Midbrain (tissue), 1 donor: ENCODE measurements around the gene SH3GL1.

Experiments
- DNase-seq: peaks from one replicate; lab custom pipeline; 2025; lab: John Stamatoyannopoulos, UW

Gene SH3GL1

DNA sequence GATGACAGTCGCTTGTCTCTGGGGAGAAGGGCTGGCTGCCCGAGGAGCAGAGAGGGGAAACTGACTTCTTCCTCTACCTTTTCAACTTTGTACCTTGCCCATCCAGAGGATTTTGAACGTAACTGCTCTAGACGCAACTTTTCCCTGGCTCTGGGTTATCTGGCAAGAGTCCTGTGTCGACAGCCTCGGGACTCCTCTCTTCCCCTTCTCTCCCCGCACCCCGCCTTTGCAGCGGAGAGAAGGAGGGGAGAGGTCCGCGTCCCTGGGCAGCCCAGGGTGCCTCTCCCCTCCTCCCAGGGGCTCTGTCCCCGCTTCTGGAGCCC is 574 bp downstream of the SH3GL1 start:
- DNase-seq: peak; percentile 22

DNA sequence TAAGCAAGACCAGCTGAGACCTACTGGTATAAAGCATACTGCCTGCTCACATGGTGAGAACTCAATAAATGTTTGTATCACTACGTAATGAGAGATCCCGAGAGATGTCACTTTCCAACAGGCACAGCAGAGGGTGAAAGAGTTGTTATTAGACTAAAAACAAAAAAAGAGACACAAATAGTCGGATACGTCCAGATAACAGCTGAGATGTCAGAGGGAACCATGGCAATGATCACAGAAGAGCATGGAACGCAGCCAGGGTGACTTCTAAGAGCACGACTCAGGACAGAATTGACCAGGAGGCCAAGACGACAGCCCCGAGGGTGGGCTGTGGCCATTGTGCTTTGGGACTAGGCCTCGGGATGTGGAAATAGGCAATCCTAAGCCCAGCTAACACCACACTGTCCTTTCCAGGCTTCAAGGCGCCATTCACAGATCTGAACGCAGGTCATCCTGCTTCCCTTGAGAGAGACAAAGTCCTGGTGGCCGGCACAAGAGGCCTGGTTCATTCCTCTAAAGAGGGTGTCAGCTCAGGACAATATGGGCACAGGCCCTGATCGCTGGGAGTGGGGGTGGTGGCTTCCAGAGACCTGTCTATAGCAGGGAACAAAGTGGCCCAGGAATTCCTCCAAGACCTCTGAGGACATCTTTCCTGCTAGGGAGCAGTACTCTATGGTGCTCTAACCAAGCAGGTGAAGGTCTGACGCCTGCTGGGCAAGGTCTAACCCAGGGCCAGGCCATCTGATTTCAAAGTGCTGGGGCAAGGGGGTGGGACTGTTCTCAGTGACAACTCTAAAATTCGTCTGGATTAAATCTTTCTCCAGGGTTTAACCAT is 3.2 kb downstream of the SH3GL1 start:
- no peak for DNase-seq

- peak; percentile 14 for DNase-seq
Observed at GRCh38 chr19:4393947-4394590, 6.3 kb downstream of the SH3GL1 start.

- DNase-seq: no peak
Observed at GRCh38 chr19:4391701-4392483, 8.5 kb downstream of the SH3GL1 start.

DNA sequence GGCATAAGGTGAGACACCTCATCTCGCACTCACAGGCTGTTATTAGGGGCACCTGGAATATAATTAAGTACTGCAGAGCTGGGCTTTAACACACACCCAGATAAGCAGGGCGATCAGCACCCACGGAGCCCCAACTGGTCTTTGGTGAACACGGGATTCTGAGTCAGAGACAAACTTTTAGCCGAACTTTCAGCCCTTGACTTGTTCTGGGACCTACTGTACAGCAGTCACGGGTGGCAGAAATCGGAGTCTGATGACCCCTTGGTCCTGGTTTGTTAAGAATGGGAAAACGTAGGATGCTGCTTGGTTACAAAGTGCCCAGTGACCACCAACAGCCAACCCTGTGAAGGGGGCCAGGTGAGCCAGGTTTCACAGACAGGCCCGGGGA is 9.0 kb downstream of the SH3GL1 start:
- DNase-seq: no peak

DNA sequence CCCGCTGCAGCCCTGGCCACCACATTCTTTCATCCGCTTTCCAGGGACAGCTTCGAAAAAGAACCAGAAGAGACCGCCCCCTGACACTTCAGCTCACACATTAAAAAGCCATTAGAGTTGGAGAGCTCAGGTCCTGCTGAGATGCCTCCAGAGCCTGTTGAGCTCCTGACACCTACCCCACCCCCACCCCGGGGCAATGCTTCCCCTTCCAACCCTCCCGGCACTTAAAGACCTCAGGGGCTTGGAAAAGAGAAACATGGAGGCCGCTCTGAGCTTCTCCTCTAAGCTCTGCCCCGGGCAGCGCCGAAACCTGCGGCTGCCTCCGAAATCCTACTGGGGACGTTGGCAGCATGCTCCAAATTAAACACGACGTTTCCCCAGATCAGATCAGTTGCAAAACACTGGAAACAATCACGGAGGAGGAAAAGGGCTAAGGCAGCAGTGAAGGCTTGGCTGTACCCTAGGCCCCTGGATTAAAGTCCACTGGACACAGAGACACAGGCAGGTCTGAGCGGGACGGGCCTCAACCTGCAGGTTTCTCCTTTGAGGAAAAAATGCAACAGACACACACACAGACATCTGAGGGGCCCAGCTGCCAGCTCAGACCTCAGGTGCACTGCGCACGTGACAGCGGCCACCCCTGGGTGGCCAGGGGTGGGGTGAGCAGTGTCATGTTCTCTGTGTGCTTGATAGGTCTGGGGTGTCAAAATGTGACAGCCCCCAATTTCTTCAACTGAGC is 9.6 kb downstream of the SH3GL1 start:
- no peak for DNase-seq

- no peak for DNase-seq
Observed at GRCh38 chr19:4390017-4390566, 10.3 kb downstream of the SH3GL1 start.

DNA sequence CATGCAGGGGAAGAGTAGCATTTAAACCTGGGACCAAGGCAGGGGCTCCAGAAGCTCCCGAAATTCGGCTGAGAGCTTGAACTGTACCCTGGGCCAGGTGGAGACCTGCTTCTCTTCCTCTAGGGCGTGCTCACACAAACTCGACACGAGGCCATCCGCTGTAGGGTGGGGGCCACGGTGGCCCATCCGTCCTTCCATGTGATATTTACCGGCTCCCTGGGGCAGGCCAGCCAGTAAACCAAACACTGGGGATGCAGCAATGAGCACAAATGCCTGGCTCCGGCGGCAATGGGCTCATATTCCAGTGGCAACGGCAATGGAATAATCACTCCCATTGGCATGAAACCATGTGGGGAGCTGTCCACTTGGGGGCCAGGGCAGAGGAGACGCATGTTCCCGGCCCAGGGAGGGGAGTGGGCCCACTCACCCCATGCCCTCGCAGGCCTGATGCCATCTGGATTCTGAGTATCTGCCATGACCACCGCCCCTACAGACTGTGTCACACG is 10.8 kb downstream of the SH3GL1 start:
- DNase-seq: no peak

DNA sequence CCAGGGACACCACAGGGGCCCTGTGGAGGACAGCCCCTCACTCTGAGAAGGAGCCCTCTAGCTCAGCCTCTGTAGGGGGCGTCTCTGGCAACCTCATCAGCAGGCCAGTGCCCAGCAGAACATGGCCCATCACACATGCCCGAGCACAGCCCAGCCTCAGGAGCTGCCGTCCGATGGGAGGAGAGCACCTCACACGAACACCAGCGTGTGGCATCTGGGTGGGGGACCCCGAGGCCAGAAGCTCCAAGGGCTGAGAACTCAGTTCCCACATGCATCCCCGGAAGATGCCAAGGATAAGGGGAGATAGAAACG is 11.3 kb downstream of the SH3GL1 start:
- no peak for DNase-seq

DNA sequence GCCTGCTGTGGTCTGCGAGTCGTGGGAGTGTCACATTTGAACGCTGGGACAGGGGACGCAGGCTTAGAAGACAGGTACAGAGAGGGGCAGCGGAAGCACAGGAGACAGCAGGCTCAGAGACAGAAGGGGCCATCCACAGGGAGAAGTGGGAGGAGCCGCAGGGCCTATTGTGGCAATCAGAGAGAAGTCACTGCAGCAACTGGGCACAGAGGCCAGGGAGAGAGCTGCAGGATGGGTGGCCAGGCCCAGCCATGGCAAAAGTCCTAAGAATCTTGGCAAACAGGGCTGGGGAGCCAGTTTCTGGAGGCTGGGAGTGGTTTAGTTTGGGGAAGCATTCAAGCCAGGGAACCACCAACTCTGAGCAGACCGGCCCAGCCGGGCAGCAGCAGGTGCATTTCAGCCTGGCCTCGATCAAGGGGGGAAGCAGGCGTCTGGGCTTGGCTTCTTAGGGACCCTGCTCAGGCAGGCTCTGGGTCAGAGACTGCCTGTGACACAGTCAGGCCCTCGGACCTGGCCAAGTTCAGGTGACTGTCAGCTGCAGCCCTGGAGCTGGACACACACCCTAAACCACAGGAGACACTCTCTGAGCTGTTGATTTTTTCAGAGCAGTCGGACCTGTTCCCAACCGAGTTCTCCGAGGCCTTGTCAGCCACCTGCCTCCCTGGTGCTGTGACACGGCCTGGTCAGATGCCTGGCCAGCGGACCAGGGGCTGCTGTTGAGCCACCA is 11.8 kb downstream of the SH3GL1 start:
- DNase-seq: no peak

- peak; percentile 60 for DNase-seq
Observed at GRCh38 chr19:4386041-4386782, 14.1 kb downstream of the SH3GL1 start.

DNA sequence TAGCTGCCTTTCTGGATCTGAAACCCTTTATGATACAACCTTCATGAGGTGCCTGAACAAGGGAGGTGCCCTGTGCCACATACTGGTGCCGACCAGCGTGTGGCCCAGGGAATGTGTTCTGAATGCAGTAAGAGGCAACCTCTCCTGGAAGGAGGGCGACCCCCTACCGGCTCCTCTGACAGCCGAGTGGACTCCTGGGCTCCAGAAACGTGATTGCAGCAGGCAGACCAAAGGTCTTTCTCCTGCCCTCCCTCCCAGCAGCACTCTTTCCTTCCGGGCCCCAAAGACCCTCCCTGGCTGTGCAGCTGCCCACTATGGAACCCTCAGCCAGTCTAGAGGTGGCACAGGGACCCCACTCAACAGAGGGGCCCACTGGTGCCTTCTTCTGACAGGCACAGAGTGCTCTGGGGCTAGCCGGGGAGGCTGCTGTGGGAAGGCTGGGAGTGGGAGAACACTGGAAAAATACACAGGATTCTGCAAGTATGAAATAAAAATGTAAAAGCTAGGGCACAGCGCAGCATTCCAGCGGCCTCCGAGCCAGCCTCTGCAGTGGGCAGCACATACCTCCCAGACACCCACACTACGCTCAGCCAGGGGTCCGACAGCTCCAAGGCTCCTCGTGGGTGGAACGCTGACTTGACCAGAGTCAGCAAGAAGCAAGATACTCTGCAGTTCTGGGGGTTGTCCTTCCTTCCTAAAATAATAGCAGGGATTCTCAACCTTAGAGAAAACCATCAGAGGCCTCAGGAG is 14.9 kb downstream of the SH3GL1 start:
- DNase-seq: no peak

DNA sequence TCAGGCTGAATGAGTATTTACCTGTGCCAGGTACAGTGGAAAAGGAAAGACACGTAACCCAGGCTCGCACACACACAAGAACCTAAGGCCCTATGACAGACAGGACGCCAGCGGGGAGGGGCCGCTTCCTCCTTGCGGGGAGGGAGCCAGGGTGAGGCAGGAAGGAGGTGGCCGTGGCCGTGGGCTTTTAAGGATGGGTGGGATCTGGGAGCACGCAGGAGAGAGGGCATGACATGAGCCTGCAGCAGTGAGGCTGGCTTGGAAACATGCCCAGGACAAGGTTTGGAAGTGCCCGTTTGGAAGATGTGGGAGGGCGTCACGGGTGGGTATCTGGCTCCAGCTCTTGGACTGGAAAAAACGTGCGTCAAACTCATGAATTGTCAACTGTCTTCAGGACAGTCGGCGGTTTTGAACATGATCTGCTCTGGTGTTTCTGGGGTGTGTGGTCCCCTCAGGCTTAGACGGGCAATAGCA is 20.1 kb downstream of the SH3GL1 start:
- DNase-seq: no peak

DNA sequence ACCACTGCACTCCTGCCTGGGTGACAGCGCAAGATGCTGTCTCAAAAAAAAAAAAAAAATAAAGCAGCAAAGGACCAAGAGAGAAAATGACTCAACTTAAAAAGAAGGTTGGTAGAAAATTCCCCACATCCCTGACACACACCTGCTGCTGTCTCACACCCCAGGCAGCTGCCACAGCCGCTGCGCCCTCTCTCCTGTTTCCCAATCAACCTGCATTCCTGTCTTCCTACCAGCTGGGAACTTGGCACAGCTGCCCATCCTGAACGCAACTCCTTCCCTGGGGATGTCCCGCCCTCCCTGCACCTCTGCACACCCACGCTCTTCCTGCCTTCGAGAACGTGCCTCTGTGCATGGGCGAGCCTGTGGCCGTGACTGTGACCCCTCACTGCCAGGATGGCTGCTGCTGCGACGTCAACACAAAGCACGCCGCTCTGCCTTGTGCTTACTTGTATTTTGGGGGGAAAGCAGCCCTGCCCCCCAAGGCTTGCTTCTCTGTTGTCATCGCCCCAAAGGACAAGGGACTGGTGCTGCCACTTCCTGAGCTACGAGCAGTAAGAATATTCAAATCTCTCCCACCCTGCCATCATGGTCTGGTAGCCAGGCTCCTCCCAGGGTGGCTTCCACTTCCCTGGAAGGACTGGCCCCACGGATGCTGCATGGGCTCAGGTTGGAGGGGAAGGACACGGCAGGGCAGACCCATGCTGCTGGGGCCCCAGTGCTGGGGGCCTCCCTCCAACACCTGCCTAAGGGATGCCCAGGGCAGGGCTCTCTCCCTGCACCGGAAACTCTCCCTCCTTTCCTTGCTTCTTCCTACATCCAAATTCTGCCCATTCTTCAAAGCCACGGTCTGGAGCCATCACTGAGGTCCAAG is 20.7 kb downstream of the SH3GL1 start:
- DNase-seq: no peak

DNA sequence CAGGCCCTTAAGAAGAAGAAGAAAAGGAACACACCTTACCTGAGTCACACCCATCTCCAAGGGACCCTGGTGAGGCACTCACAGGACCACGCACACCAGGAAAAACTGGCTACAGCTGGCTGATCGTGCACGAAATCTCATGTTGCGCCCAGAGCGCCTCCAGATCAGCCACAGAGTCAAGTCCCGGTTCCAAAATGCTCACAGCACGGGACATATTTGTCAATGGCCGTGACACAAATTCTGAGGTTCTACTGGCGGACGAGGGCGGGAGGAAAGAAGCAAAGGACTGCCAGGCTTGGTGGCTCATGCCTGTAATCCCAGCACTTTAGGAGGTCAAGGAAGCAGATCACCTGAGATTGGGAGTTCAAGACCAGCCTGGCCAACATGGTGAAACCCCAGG is 21.5 kb downstream of the SH3GL1 start:
- no peak for DNase-seq

DNA sequence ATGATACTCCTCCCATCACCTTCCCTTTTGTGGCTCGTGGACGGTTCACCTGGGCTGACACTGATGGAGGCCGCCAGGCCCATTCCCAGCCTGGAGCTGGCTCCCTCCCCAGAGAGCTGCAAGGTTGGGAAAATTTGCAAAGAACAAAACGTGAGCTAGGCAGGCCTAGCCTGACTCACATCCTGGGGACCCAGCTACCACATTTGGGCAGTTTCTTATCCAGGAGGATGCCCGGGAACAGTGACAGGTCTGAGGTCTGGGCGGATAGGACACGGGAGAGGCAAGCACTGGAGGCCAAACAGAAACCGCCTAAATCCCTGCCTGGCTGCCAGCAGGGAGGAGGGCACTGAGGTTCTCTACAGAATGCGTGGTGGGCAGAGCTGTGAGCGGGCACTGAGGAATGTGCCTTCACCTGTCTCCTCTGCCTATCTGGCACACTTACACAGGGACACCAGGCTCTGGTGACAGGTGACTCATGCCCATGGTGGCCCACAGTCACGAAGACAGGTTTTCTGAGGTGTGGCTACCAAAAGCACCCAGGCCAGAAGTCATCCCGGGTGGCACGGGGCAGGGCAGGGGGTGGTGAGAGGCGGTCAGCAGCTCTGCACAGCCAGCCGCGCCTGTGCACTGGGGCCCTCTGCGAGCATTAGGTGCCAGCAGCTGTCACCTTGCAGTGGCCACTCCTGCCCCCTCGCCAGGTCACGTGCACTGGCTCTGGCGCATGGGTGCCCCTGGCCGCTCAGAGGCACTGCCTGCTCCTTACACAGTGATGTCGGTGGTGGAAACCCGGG is 23.2 kb downstream of the SH3GL1 start:
- no peak for DNase-seq

GRCh38 chr19:4376671-4376990 is 23.7 kb downstream of the SH3GL1 start:
- DNase-seq: no peak
